WTC11 (cell line): Measurements from ENCODE around the gene PTPRC. TPM values are rescaled to one million over a fixed set of nuclear protein-coding genes. Genes with fewer than 3 reads are reported as not detected.

Source experiments
- ATAC-seq: fragments of 200-7000 bp; cut with Tn5 transposase; 2 replicates; pipeline ENCODE4 v1.10.0; 2021; ENCODE audit warnings: mild to moderate bottlenecking, moderate library complexity
- CTCF ChIA-PET: fragments of 300-600 bp; sonication (Branson Sonifier 250); formaldehyde crosslinking; loops from one replicate; lab custom pipeline; 2021; ENCODE audit warnings: antibody characterized with exemption; lab: Charles Lee
- POLR2A ChIA-PET: fragments of 350-600 bp; sonication (Branson Sonifier 250); formaldehyde crosslinking; loops from one replicate; lab custom pipeline; 2021; ENCODE audit warnings: antibody characterized with exemption; lab: Charles Lee
- DNase-seq: peaks from one replicate; pipeline ENCODE4 v3.0.0; 2021; ENCODE audit warnings: low spot score
- H3K27ac Mint-ChIP-seq: 2 replicates; pipeline ENCODE4 v1.8.0; 2021; ENCODE audit warnings: mixed read lengths
- H3K27me3 Mint-ChIP-seq: 2 replicates; pipeline ENCODE4 v1.8.0; 2021; ENCODE audit warnings: low read depth, mild to moderate bottlenecking, moderate library complexity, mixed read lengths
- H3K36me3 Mint-ChIP-seq: 2 replicates; pipeline ENCODE4 v1.8.0; 2021; ENCODE audit warnings: mixed read lengths
- H3K4me1 Mint-ChIP-seq: 2 replicates; pipeline ENCODE4 v1.8.0; 2022; ENCODE audit warnings: mixed read lengths
- H3K4me3 Mint-ChIP-seq: 2 replicates; pipeline ENCODE4 v1.8.0; 2021; ENCODE audit warnings: mild to moderate bottlenecking, moderate library complexity, mixed read lengths
- H3K9me3 Mint-ChIP-seq: 2 replicates; pipeline ENCODE4 v1.8.0; 2021; ENCODE audit warnings: mixed read lengths
- EMX1 ChIP-seq: fragments of 250-450 bp; sonication (Bioruptor Pico); IDR thresholded peaks from 2 replicates; pipeline ENCODE4 v1.8.0; 2021; ENCODE audit warnings: mild to moderate bottlenecking
- FOXK1 ChIP-seq: sonication (generic); formaldehyde crosslinking; IDR thresholded peaks from 2 replicates; pipeline ENCODE4 v1.8.0; 2022; ENCODE audit warnings: mild to moderate bottlenecking, moderate library complexity, missing genetic modification reagents
- GTF2I ChIP-seq: fragments of 250-450 bp; sonication (Bioruptor Pico); conservative IDR thresholded peaks from 2 replicates; pipeline ENCODE4 v1.4.0; 2021; ENCODE audit warnings: mild to moderate bottlenecking
- JAZF1 ChIP-seq: fragments of 250-450 bp; sonication (Bioruptor Pico); IDR thresholded peaks from 2 replicates; pipeline ENCODE4 v1.9.0; 2021; ENCODE audit warnings: moderate library complexity, mild to moderate bottlenecking, inconsistent platforms
- NR3C1 ChIP-seq: sonication (generic); formaldehyde crosslinking; conservative IDR thresholded peaks from 2 replicates; pipeline ENCODE4 v1.8.1; 2023; ENCODE audit warnings: low read depth, mild to moderate bottlenecking, missing genetic modification reagents
- OVOL2 ChIP-seq: fragments of 250-450 bp; sonication (Bioruptor Pico); IDR thresholded peaks from 2 replicates; pipeline ENCODE4 v1.9.0; 2021; ENCODE audit warnings: mild to moderate bottlenecking, borderline replicate concordance
- TEAD1 ChIP-seq: sonication (generic); formaldehyde crosslinking; IDR thresholded peaks from 2 replicates; pipeline ENCODE4 v1.8.0; 2022; ENCODE audit warnings: mild to moderate bottlenecking, missing genetic modification reagents
- ZBTB21 ChIP-seq: sonication (generic); formaldehyde crosslinking; IDR thresholded peaks from 2 replicates; pipeline ENCODE4 v1.8.1; 2023; ENCODE audit warnings: mild to moderate bottlenecking, missing genetic modification reagents, borderline replicate concordance
- total RNA-seq: library from RNA; stranded (reverse); gene quantifications from 3 replicates; pipeline ENCODE4 v1.2.3, GENCODE V29; 2021
- TF ChIP-seq, protein P1 (sequence below): sonication (generic); formaldehyde crosslinking; IDR thresholded peaks from 2 replicates; pipeline ENCODE4 v1.8.0; 2022; ENCODE audit warnings: missing genetic modification reagents
- TF ChIP-seq, protein P2 (sequence below): sonication (generic); formaldehyde crosslinking; IDR thresholded peaks from 2 replicates; pipeline ENCODE4 v1.8.1; 2023; ENCODE audit warnings: mild to moderate bottlenecking, missing genetic modification reagents, moderate library complexity
- TF ChIP-seq, protein P3 (sequence below): sonication (generic); formaldehyde crosslinking; IDR thresholded peaks from 2 replicates; pipeline ENCODE4 v1.8.1; 2022; ENCODE audit warnings: mild to moderate bottlenecking, missing genetic modification reagents, moderate library complexity, borderline replicate concordance
- TF ChIP-seq, protein P4 (sequence below): fragments of 250-450 bp; sonication (Bioruptor Pico); IDR thresholded peaks from 2 replicates; pipeline ENCODE4 v2.1.2; 2022; ENCODE audit warnings: mild to moderate bottlenecking, moderate library complexity
- TF ChIP-seq, protein P5 (sequence below): fragments of 200-600 bp; IDR thresholded peaks from 2 replicates; pipeline ENCODE4 v1.8.0; 2022; ENCODE audit warnings: antibody characterized with exemption
- TF ChIP-seq, protein P6 (sequence below): sonication (generic); formaldehyde crosslinking; IDR thresholded peaks from 2 replicates; pipeline ENCODE4 v1.8.1; 2022; ENCODE audit warnings: low read depth, mild to moderate bottlenecking, moderate library complexity, missing genetic modification reagents, borderline replicate concordance
- TF ChIP-seq, protein P7 (sequence below): sonication (generic); formaldehyde crosslinking; IDR thresholded peaks from 2 replicates; pipeline ENCODE4 v1.8.0; 2022; ENCODE audit warnings: mild to moderate bottlenecking, missing genetic modification reagents
- TF ChIP-seq, protein P8 (sequence below): sonication (generic); formaldehyde crosslinking; conservative IDR thresholded peaks from 2 replicates; pipeline ENCODE4 v1.8.1; 2022; ENCODE audit warnings: mild to moderate bottlenecking, missing genetic modification reagents
- TF ChIP-seq, protein P9 (sequence below): sonication (generic); formaldehyde crosslinking; IDR thresholded peaks from 2 replicates; pipeline ENCODE4 v1.8.0; 2022; ENCODE audit warnings: mild to moderate bottlenecking, missing genetic modification reagents
- TF ChIP-seq, protein P10 (sequence below): sonication (generic); formaldehyde crosslinking; IDR thresholded peaks from 2 replicates; pipeline ENCODE4 v1.8.1; 2023; ENCODE audit warnings: mild to moderate bottlenecking, moderate library complexity, missing genetic modification reagents

The PTPRC gene
- total RNA-seq, 1 experiment from 2014 or later, result 1.4 TPM

DNA sequence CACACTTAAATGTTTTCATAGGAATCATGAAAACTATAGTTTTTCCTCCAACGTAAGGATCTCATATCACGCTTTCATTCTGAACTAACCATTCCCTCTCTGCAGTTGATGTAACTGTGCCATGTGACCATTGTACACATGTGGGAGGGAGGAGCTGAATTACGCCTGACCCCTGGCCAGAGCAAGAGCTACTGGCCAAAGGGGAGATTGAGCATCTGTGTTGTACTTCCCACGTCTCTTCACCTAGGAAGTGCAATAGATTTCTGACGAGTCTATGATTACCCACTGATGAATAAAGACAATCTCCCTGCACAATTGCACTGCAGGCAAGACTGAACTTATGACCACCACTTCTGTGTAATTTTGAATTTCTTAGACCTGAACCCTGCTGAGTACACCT is 24.0 kb downstream of the PTPRC start (continued):
- TF ChIP-seq, protein P1, sequence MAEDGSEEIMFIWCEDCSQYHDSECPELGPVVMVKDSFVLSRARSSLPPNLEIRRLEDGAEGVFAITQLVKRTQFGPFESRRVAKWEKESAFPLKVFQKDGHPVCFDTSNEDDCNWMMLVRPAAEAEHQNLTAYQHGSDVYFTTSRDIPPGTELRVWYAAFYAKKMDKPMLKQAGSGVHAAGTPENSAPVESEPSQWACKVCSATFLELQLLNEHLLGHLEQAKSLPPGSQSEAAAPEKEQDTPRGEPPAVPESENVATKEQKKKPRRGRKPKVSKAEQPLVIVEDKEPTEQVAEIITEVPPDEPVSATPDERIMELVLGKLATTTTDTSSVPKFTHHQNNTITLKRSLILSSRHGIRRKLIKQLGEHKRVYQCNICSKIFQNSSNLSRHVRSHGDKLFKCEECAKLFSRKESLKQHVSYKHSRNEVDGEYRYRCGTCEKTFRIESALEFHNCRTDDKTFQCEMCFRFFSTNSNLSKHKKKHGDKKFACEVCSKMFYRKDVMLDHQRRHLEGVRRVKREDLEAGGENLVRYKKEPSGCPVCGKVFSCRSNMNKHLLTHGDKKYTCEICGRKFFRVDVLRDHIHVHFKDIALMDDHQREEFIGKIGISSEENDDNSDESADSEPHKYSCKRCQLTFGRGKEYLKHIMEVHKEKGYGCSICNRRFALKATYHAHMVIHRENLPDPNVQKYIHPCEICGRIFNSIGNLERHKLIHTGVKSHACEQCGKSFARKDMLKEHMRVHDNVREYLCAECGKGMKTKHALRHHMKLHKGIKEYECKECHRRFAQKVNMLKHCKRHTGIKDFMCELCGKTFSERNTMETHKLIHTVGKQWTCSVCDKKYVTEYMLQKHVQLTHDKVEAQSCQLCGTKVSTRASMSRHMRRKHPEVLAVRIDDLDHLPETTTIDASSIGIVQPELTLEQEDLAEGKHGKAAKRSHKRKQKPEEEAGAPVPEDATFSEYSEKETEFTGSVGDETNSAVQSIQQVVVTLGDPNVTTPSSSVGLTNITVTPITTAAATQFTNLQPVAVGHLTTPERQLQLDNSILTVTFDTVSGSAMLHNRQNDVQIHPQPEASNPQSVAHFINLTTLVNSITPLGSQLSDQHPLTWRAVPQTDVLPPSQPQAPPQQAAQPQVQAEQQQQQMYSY (CRISPR knock-in tag), result no peak

DNA sequence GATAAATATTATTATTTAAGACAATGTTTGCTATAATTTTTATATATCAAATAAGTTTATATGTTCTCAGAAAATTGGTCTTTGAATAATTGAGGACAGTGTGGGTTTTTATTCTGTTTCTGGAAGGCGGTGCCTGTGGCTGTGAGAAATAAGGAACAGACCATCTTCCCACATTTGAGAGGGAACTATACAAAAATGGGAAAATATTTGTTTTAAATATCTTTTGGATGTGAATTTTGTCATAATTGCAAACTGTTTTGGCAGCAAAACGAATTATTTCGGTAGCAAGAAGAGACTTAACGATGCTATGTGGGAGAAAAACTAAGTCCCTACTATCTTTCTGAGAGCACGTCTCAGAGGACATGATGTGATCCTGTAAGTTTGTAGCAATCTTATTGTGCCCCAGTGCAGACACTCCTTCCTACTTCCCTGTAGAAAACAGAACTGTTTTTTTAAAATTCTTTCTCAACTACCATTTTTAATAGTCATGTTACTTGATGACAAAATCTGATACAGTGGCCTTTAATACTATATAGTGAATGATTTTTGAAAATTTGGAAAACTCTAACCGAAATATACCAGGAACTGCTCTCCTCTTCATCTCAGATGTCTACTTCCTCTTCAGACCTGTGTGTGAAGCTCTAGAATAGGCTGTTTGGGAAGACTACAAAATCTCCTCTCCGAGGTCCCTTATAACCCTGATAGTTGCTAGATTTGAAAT is 25.4 kb downstream of the PTPRC start:
- DNase-seq (no peak), ATAC-seq (no peak)
- no peak overlapping the region for H3K4me3 Mint-ChIP-seq
- peaks cover 9% of the 10 kb centered on the region for H3K4me1 Mint-ChIP-seq
- H3K27ac Mint-ChIP-seq, result no peak overlapping the region
- no peaks in the 10 kb centered on the region for H3K27me3 Mint-ChIP-seq
- H3K36me3 Mint-ChIP-seq, result no peaks in the 10 kb centered on the region
- ChIA-PET CTCF (no interaction called here), POLR2A (no interaction called here)
- H3K9me3 Mint-ChIP-seq, result no peaks in the 10 kb centered on the region
- TF ChIP-seq, protein P2, sequence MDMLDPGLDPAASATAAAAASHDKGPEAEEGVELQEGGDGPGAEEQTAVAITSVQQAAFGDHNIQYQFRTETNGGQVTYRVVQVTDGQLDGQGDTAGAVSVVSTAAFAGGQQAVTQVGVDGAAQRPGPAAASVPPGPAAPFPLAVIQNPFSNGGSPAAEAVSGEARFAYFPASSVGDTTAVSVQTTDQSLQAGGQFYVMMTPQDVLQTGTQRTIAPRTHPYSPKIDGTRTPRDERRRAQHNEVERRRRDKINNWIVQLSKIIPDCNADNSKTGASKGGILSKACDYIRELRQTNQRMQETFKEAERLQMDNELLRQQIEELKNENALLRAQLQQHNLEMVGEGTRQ (CRISPR knock-in tag), result no peak
- TF ChIP-seq, protein P3, sequence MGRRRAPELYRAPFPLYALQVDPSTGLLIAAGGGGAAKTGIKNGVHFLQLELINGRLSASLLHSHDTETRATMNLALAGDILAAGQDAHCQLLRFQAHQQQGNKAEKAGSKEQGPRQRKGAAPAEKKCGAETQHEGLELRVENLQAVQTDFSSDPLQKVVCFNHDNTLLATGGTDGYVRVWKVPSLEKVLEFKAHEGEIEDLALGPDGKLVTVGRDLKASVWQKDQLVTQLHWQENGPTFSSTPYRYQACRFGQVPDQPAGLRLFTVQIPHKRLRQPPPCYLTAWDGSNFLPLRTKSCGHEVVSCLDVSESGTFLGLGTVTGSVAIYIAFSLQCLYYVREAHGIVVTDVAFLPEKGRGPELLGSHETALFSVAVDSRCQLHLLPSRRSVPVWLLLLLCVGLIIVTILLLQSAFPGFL, result no peak
- TF ChIP-seq EMX1 (CRISPR knock-in tag) (no peak), ZBTB21 (CRISPR knock-in tag) (no peak), GTF2I (no peak), FOXK1 (CRISPR knock-in tag) (no peak), OVOL2 (CRISPR knock-in tag) (no peak), JAZF1 (CRISPR knock-in tag) (no peak), TEAD1 (CRISPR knock-in tag) (no peak), NR3C1 (no peak)
- TF ChIP-seq, protein P4, sequence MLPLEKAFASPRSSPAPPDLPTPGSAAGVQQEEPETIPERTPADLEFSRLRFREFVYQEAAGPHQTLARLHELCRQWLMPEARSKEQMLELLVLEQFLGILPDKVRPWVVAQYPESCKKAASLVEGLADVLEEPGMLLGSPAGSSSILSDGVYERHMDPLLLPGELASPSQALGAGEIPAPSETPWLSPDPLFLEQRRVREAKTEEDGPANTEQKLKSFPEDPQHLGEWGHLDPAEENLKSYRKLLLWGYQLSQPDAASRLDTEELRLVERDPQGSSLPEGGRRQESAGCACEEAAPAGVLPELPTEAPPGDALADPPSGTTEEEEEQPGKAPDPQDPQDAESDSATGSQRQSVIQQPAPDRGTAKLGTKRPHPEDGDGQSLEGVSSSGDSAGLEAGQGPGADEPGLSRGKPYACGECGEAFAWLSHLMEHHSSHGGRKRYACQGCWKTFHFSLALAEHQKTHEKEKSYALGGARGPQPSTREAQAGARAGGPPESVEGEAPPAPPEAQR (CRISPR knock-in tag), result no peak
- TF ChIP-seq, protein P5, sequence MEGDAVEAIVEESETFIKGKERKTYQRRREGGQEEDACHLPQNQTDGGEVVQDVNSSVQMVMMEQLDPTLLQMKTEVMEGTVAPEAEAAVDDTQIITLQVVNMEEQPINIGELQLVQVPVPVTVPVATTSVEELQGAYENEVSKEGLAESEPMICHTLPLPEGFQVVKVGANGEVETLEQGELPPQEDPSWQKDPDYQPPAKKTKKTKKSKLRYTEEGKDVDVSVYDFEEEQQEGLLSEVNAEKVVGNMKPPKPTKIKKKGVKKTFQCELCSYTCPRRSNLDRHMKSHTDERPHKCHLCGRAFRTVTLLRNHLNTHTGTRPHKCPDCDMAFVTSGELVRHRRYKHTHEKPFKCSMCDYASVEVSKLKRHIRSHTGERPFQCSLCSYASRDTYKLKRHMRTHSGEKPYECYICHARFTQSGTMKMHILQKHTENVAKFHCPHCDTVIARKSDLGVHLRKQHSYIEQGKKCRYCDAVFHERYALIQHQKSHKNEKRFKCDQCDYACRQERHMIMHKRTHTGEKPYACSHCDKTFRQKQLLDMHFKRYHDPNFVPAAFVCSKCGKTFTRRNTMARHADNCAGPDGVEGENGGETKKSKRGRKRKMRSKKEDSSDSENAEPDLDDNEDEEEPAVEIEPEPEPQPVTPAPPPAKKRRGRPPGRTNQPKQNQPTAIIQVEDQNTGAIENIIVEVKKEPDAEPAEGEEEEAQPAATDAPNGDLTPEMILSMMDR, result no peak
- TF ChIP-seq, protein P6, sequence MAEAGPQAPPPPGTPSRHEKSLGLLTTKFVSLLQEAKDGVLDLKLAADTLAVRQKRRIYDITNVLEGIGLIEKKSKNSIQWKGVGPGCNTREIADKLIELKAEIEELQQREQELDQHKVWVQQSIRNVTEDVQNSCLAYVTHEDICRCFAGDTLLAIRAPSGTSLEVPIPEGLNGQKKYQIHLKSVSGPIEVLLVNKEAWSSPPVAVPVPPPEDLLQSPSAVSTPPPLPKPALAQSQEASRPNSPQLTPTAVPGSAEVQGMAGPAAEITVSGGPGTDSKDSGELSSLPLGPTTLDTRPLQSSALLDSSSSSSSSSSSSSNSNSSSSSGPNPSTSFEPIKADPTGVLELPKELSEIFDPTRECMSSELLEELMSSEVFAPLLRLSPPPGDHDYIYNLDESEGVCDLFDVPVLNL (CRISPR knock-in tag), result no peak
- TF ChIP-seq, protein P7, sequence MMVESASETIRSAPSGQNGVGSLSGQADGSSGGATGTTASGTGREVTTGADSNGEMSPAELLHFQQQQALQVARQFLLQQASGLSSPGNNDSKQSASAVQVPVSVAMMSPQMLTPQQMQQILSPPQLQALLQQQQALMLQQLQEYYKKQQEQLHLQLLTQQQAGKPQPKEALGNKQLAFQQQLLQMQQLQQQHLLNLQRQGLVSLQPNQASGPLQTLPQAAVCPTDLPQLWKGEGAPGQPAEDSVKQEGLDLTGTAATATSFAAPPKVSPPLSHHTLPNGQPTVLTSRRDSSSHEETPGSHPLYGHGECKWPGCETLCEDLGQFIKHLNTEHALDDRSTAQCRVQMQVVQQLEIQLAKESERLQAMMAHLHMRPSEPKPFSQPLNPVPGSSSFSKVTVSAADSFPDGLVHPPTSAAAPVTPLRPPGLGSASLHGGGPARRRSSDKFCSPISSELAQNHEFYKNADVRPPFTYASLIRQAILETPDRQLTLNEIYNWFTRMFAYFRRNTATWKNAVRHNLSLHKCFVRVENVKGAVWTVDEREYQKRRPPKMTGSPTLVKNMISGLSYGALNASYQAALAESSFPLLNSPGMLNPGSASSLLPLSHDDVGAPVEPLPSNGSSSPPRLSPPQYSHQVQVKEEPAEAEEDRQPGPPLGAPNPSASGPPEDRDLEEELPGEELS (CRISPR knock-in tag), result no peak
- TF ChIP-seq, protein P8, sequence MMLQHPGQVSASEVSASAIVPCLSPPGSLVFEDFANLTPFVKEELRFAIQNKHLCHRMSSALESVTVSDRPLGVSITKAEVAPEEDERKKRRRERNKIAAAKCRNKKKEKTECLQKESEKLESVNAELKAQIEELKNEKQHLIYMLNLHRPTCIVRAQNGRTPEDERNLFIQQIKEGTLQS (CRISPR knock-in tag), result no peak
- TF ChIP-seq, protein P9, sequence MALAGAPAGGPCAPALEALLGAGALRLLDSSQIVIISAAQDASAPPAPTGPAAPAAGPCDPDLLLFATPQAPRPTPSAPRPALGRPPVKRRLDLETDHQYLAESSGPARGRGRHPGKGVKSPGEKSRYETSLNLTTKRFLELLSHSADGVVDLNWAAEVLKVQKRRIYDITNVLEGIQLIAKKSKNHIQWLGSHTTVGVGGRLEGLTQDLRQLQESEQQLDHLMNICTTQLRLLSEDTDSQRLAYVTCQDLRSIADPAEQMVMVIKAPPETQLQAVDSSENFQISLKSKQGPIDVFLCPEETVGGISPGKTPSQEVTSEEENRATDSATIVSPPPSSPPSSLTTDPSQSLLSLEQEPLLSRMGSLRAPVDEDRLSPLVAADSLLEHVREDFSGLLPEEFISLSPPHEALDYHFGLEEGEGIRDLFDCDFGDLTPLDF, result no peak
- TF ChIP-seq, protein P10, sequence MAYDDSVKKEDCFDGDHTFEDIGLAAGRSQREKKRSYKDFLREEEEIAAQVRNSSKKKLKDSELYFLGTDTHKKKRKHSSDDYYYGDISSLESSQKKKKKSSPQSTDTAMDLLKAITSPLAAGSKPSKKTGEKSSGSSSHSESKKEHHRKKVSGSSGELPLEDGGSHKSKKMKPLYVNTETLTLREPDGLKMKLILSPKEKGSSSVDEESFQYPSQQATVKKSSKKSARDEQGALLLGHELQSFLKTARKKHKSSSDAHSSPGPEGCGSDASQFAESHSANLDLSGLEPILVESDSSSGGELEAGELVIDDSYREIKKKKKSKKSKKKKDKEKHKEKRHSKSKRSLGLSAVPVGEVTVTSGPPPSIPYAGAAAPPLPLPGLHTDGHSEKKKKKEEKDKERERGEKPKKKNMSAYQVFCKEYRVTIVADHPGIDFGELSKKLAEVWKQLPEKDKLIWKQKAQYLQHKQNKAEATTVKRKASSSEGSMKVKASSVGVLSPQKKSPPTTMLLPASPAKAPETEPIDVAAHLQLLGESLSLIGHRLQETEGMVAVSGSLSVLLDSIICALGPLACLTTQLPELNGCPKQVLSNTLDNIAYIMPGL, result no peak
- TF ChIP-seq, all 79 proteins: peak for 0
